Measurements from ENCODE around the gene SLC22A23.

- no peak for TF ChIP-seq CTCF (conservative IDR thresholded peaks at IDR 0.05; ENCODE audit: low read depth in 2 of 2)
- no peak for TF ChIP-seq EZH2phosphoT487 (IDR thresholded peaks at IDR 0.05; ENCODE audit: unreplicated experiment)
- TF ChIP-seq REST (IDR thresholded peaks at IDR 0.05; ENCODE audit: unreplicated experiment): no peak
- TF ChIP-seq NANOG (IDR thresholded peaks at IDR 0.05; ENCODE audit: borderline replicate concordance): no peak
- TF ChIP-seq POLR2AphosphoS5 (IDR thresholded peaks at IDR 0.05; ENCODE audit: low read depth): no peak
- TF ChIP-seq JUNB (IDR thresholded peaks at IDR 0.05; ENCODE audit: unreplicated experiment): no peak
- no peak for TF ChIP-seq CREB1 (CRISPR knock-in tag; IDR thresholded peaks at IDR 0.05; ENCODE audit: low read depth)
- no peak for TF ChIP-seq EZH2 (IDR thresholded peaks at IDR 0.05; ENCODE audit: low read depth, unreplicated experiment)
- no peak for TF ChIP-seq ZNF114 (CRISPR knock-in tag; IDR thresholded peaks at IDR 0.05)
- no peak for TF ChIP-seq ZNF331 (CRISPR knock-in tag; IDR thresholded peaks at IDR 0.05; ENCODE audit: low read depth)
Observed at GRCh38 chr6:3258201-3258600, 198.6 kb downstream of the SLC22A23 start.
